AG09319 (cell line): ENCODE measurements around the gene MORF4L1.

Source experiments
- DNase-seq: peaks from one replicate; pipeline ENCODE4 v3.0.0-alpha.2; 2010; ENCODE audit warnings: low read depth; ENCODE audit errors: extremely low read depth
- CTCF ChIP-seq: IDR thresholded peaks from 2 replicates; pipeline ENCODE4 v1.5.1; 2011; ENCODE audit warnings: low read depth, mild to moderate bottlenecking, inconsistent platforms, low read length, moderate library complexity

The MORF4L1 gene

DNA sequence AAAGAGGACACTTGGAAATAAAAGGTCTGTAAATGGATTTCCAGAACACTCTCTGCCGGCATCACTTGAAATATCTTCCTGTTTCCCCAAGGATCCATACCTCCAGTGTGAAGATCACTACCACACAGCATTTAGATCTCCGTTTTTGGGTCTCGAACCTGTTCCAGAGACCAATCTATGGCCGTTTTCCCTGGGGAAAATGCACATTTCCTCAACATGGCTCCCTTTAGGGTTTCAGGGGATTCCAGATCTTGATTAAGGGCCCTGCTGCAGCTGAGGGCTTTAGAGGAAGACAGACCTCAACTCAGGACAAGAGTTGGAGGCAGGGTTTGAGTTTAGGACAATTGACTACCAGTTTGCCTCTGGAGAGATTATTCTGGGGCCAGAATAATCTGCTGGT is 70.1 kb downstream of the MORF4L1 start:
- TF ChIP-seq CTCF = no peak
- no peak for DNase-seq

DNA sequence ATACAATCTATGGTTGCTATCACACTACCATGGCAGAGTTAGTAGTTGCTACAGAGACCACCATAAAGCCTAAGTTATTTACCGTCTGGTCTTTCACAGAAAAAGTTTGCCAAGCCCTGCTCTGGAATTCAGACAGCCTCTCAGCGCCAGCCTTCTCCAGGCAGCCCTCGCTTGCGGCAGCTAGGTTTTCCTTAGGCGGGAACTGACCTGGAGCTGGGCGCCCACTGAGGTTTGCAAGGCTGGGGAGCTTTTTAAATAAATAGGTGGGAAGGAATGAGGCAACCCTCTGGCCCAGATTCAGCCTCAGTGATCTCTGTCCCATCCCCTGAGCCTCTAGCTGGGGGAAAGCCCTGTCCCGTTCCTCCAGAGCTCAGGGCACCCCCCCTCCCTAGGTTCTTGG is 71.0 kb downstream of the MORF4L1 start:
- DNase-seq = no peak

DNA sequence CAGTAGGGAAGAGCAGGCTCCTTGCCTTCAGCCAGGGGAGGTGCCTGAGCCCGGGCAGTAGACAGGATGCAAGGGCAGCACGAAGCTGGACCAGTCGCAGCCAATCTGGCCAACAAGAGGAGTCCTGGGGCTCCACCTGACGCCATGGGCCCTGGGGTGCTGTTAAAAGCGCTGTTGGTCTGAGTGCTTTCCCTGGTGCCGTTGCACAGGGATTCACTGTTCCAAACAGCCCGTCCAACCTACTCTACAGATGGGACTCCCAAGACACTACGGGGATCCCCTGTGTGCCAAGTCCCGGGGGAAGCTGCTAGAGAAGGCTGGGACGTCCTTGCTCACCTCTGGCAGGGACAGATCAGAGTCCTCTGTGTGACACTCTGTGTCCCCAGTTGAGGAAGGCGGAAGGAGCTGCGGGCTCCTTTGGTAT is 71.5 kb downstream of the MORF4L1 start:
- no peak for DNase-seq
- TF ChIP-seq CTCF = no peak

More for the DNA sequence above, 71.0 kb downstream of the MORF4L1 start:
- TF ChIP-seq CTCF = no peak

- DNase-seq = no peak
- no peak for TF ChIP-seq CTCF
Measured at GRCh38 chr15:78944669-78945407, 72.1 kb downstream of the MORF4L1 start, which contains the start of gene CTSH. Gene CTSH, minus strand, starts transcription at chr15:78945046. Its CDS starts 65 bp downstream, at chr15:78944981.

DNA sequence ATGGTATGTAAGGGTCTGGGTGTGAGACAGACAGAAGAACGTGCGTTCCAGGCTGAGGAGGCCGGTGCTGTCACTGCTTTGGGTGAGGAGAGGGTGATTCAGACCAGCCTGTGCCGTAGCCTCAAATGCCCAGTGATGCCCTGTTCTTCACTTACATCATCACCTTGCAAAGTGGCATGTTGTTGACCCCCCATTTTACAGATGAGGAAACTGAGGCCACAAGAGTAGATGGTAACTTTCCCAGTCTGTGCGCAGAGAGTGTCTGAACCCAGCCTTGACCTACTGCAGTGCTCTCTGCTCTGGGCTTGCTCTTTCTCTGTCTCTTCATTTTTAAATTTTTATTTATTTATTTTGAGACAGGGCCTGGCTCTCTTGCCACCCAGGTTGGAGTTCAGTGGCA is 73.8 kb downstream of the MORF4L1 start:
- TF ChIP-seq CTCF = no peak
- no peak for DNase-seq

- TF ChIP-seq CTCF = no peak
- DNase-seq = no peak
Measured at GRCh38 chr15:78947506-78947905, 74.8 kb downstream of the MORF4L1 start.
